Neural progenitor cell (in vitro differentiated cells): ENCODE data around the gene EGFR.

Source experiments
- CTCF ChIP-seq: fragments of 200-600 bp; sonication (generic); IDR thresholded peaks from 2 replicates; pipeline ENCODE4 v1.5.1; 2017; ENCODE audit warnings: antibody characterized with exemption, mild to moderate bottlenecking
- EZH2 ChIP-seq: fragments of 200-600 bp; sonication (generic); IDR thresholded peaks from 2 replicates; pipeline ENCODE4 v1.6.1; 2017; ENCODE audit warnings: antibody characterized with exemption, mild to moderate bottlenecking, moderate library complexity
- EZH2phosphoT487 ChIP-seq: fragments of 200-600 bp; sonication (generic); IDR thresholded peaks from 2 replicates; pipeline ENCODE4 v1.6.1; 2017; ENCODE audit warnings: antibody characterized with exemption

- TF ChIP-seq CTCF (no peak), EZH2phosphoT487 (no peak), EZH2 (no peak)
Observed at GRCh38 chr7:55082228-55082603, 63.4 kb downstream of the EGFR start.
